Stimulated activated CD8-positive, alpha-beta memory T cell treated with anti-CD3 and anti-CD28 coated beads, Interleukin-4, amount 100 ng/mL, for 24 hours (primary cell): Measurements from ENCODE around the gene SNX9.

Source experiments
- DNase-seq: peaks from one replicate; pipeline ENCODE4 v3.0.0-alpha.2; 2020; ENCODE audit warnings: low read depth

SNX9 gene

GRCh38 chr6:157859775-157860504 is 36.9 kb downstream of the SNX9 start:
- no peak for DNase-seq

- DNase-seq: no peak
Observed at GRCh38 chr6:157860505-157860991, 37.5 kb downstream of the SNX9 start.

GRCh38 chr6:157861184-157861583 is 38.1 kb downstream of the SNX9 start:
- DNase-seq: no peak

GRCh38 chr6:157861814-157862213 is 38.8 kb downstream of the SNX9 start:
- no peak for DNase-seq

- DNase-seq: no peak
Observed at GRCh38 chr6:157862706-157863105, 39.7 kb downstream of the SNX9 start.

GRCh38 chr6:157864185-157864761 is 41.2 kb downstream of the SNX9 start:
- no peak for DNase-seq

- no peak for DNase-seq
Observed at GRCh38 chr6:157865249-157865648, 42.2 kb downstream of the SNX9 start.

- no peak for DNase-seq
Observed at GRCh38 chr6:157867155-157867559, 44.1 kb downstream of the SNX9 start.

- no peak for DNase-seq
Observed at GRCh38 chr6:157867981-157868380, 44.9 kb downstream of the SNX9 start.

- no peak for DNase-seq
Observed at GRCh38 chr6:157868835-157869234, 45.8 kb downstream of the SNX9 start.

GRCh38 chr6:157869673-157870302 is 46.7 kb downstream of the SNX9 start:
- no peak for DNase-seq

GRCh38 chr6:157873735-157874344 is 50.8 kb downstream of the SNX9 start:
- DNase-seq: peak; percentile 73

- DNase-seq: no peak
Observed at GRCh38 chr6:157877149-157877548, 54.1 kb downstream of the SNX9 start.

GRCh38 chr6:157877573-157878438 is 54.8 kb downstream of the SNX9 start:
- no peak for DNase-seq

GRCh38 chr6:157879034-157879872 is 56.2 kb downstream of the SNX9 start:
- DNase-seq: no peak

GRCh38 chr6:157879873-157880254 is 56.8 kb downstream of the SNX9 start:
- no peak for DNase-seq

GRCh38 chr6:157880534-157880933 is 57.5 kb downstream of the SNX9 start:
- DNase-seq: no peak

- DNase-seq: no peak
Observed at GRCh38 chr6:157881342-157881741, 58.3 kb downstream of the SNX9 start.

GRCh38 chr6:157884756-157885155 is 61.7 kb downstream of the SNX9 start:
- DNase-seq: no peak

- no peak for DNase-seq
Observed at GRCh38 chr6:157885211-157885788, 62.3 kb downstream of the SNX9 start.

- no peak for DNase-seq
Observed at GRCh38 chr6:157885876-157886275, 62.8 kb downstream of the SNX9 start.
